ENCODE results near the gene AKAP13. TPM values are rescaled to one million over a fixed set of nuclear protein-coding genes. Genes with fewer than 3 reads are reported as not detected.
A peak's percentile ranks its signal among the peaks of the same experiment; 100 is the strongest.

The AKAP13 gene
- total and polyA plus RNA-seq, 2 of the 13 experiments (the other 11 are each of a cell fraction or from before 2014, with no cell fraction given): 6.7 to 27.1 TPM

DNA sequence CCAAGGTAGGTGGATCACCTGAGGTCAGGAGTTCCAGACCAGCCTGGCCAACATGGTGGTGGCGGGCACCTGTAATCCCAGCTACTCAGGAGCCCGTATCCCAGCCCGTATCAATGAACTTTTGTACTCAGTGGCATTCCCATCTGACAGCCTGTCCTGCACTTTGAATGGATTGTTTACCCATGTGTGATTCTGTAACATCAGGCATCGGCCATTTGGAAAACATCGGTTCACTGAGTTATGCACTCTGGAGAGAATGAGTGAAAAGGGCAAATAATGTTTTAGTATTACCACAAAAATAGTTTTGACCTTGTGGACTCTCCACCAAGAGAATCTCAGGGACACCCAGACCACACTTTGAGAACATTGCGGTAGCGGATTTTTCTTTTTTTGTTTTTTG is 400.7 kb downstream of the AKAP13 start:
- peak; percentile 92 for FAIRE-seq
- Histone ChIP-seq H3K4me1 (ENCODE audit: insufficient read depth, low read length) (peaks cover 76% of the 10 kb centered on the region), H3K9me3 (ENCODE audit: low read length) (no peaks in the 10 kb centered on the region), H3K4me2 (ENCODE audit: low read depth, low read length) (peak overlapping the region; percentile 59), H2AFZ (ENCODE audit: low read length) (no peak overlapping the region), H3K27ac (ENCODE audit: extremely low read length, insufficient read depth, low read length) (peak overlapping the region; percentile 68), H3K9ac (ENCODE audit: insufficient read depth, low read depth, low read length) (no peak overlapping the region), H3K79me2 (ENCODE audit: insufficient read depth, low read length) (peaks cover 60% of the 10 kb centered on the region), H3K27me3 (ENCODE audit: control insufficient read depth in 1 of 2, insufficient read depth in 2 of 2, low read length in 2 of 2) (no peaks in the 10 kb centered on the region), H3K4me3 (replicated peaks in 1 of 3; ENCODE audit: insufficient read depth in 1 of 3, low read depth in 2 of 3, low read length in 3 of 3) (peak overlapping the region in 1 of 3 experiments; percentile 4; a peak in 1 of 6 replicates), H4K20me1 (ENCODE audit: insufficient read depth, low read length) (peaks cover under 1% of the 10 kb centered on the region; the same call in 1 of the 2 replicates), H3K36me3 (replicated peaks in 1 of 2; ENCODE audit: control insufficient read depth in 1 of 2, insufficient read depth in 2 of 2, low read length in 2 of 2) (no peaks in the 10 kb centered on the region)
- ChIA-PET CTCF (ENCODE audit: low intra/inter-chr PET ratio, low total read pairs) (no interaction called here), POLR2A (no interaction called here)
- in situ Hi-C loops (cut with HindIII; ENCODE audit: extremely low pct_ligation_motif_present, low pct_unique_long_range_greater_than_20kb): no loop called here
- DNase-seq (ENCODE audit: low spot score): peak; percentile 96
- intact Hi-C loops (cut with micrococcal nuclease; ENCODE audit: unreplicated experiment): no loop called here
- no TSS peak for BruUV-seq (replicated peaks)
- 8% methylated on average over 7 of the region's 7 CpGs for WGBS (ENCODE audit: low lambda C conversion rate)
- peak; percentile 95 for ATAC-seq
- TF ChIP-seq CENPX (CRISPR knock-in tag; IDR thresholded peaks at IDR 0.05): no peak
- no peak for TF ChIP-seq NAIF1 (CRISPR knock-in tag; IDR thresholded peaks at IDR 0.05; ENCODE audit: borderline replicate concordance)
- TF ChIP-seq ZNF781 (CRISPR knock-in tag; IDR thresholded peaks at IDR 0.05; ENCODE audit: borderline replicate concordance, not compliant biosample characterization): no peak
- no peak for TF ChIP-seq REL (CRISPR knock-in tag; conservative IDR thresholded peaks at IDR 0.05)
- peak; percentile 68 for TF ChIP-seq RXRB (CRISPR knock-in tag; IDR thresholded peaks at IDR 0.05; ENCODE audit: borderline replicate concordance)
- no peak; the same call in 1 of the 2 replicates for TF ChIP-seq REPIN1 (CRISPR knock-in tag; IDR thresholded peaks at IDR 0.05; ENCODE audit: borderline replicate concordance, low read depth)
- TF ChIP-seq, protein P1, sequence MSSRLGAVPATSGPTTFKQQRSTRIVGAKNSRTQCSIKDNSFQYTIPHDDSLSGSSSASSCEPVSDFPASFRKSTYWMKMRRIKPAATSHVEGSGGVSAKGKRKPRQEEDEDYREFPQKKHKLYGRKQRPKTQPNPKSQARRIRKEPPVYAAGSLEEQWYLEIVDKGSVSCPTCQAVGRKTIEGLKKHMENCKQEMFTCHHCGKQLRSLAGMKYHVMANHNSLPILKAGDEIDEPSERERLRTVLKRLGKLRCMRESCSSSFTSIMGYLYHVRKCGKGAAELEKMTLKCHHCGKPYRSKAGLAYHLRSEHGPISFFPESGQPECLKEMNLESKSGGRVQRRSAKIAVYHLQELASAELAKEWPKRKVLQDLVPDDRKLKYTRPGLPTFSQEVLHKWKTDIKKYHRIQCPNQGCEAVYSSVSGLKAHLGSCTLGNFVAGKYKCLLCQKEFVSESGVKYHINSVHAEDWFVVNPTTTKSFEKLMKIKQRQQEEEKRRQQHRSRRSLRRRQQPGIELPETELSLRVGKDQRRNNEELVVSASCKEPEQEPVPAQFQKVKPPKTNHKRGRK (CRISPR knock-in tag; IDR thresholded peaks at IDR 0.05): no peak
- TF ChIP-seq, protein P2, sequence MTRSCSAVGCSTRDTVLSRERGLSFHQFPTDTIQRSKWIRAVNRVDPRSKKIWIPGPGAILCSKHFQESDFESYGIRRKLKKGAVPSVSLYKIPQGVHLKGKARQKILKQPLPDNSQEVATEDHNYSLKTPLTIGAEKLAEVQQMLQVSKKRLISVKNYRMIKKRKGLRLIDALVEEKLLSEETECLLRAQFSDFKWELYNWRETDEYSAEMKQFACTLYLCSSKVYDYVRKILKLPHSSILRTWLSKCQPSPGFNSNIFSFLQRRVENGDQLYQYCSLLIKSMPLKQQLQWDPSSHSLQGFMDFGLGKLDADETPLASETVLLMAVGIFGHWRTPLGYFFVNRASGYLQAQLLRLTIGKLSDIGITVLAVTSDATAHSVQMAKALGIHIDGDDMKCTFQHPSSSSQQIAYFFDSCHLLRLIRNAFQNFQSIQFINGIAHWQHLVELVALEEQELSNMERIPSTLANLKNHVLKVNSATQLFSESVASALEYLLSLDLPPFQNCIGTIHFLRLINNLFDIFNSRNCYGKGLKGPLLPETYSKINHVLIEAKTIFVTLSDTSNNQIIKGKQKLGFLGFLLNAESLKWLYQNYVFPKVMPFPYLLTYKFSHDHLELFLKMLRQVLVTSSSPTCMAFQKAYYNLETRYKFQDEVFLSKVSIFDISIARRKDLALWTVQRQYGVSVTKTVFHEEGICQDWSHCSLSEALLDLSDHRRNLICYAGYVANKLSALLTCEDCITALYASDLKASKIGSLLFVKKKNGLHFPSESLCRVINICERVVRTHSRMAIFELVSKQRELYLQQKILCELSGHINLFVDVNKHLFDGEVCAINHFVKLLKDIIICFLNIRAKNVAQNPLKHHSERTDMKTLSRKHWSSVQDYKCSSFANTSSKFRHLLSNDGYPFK (CRISPR knock-in tag; IDR thresholded peaks at IDR 0.05; ENCODE audit: borderline replicate concordance): no peak
- TF ChIP-seq ONECUT2 (CRISPR knock-in tag; IDR thresholded peaks at IDR 0.05): no peak
- 0 out of 2 replicates have a peak, but pooled peaks have one; percentile 49 for TF ChIP-seq ZNF614 (CRISPR knock-in tag; IDR thresholded peaks at IDR 0.05; ENCODE audit: borderline replicate concordance)
- peak; percentile 31; the same call in 1 of the 2 replicates for TF ChIP-seq ZNF232 (CRISPR knock-in tag; IDR thresholded peaks at IDR 0.05; ENCODE audit: borderline replicate concordance)
- TF ChIP-seq, protein P3, sequence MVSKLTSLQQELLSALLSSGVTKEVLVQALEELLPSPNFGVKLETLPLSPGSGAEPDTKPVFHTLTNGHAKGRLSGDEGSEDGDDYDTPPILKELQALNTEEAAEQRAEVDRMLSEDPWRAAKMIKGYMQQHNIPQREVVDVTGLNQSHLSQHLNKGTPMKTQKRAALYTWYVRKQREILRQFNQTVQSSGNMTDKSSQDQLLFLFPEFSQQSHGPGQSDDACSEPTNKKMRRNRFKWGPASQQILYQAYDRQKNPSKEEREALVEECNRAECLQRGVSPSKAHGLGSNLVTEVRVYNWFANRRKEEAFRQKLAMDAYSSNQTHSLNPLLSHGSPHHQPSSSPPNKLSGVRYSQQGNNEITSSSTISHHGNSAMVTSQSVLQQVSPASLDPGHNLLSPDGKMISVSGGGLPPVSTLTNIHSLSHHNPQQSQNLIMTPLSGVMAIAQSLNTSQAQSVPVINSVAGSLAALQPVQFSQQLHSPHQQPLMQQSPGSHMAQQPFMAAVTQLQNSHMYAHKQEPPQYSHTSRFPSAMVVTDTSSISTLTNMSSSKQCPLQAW (CRISPR knock-in tag; IDR thresholded peaks at IDR 0.05): 0 out of 2 replicates have a peak, but pooled peaks have one; percentile 27
- 0 out of 2 replicates have a peak, but pooled peaks have one; percentile 29 for TF ChIP-seq ZNF563 (CRISPR knock-in tag; IDR thresholded peaks at IDR 0.05)
- peak; percentile 58; the same call in 1 of the 2 replicates for TF ChIP-seq ISL2 (CRISPR knock-in tag; IDR thresholded peaks at IDR 0.05)
- TF ChIP-seq CAMTA2 (CRISPR knock-in tag; IDR thresholded peaks at IDR 0.05; ENCODE audit: borderline replicate concordance): no peak
- TF ChIP-seq ELF1 (CRISPR knock-in tag; IDR thresholded peaks at IDR 0.05): no peak
- no peak for TF ChIP-seq TAF15 (IDR thresholded peaks at IDR 0.05; ENCODE audit: low read depth, low read length, poor library complexity, severe bottlenecking)
- TF ChIP-seq, protein P4, sequence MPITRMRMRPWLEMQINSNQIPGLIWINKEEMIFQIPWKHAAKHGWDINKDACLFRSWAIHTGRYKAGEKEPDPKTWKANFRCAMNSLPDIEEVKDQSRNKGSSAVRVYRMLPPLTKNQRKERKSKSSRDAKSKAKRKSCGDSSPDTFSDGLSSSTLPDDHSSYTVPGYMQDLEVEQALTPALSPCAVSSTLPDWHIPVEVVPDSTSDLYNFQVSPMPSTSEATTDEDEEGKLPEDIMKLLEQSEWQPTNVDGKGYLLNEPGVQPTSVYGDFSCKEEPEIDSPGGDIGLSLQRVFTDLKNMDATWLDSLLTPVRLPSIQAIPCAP (CRISPR knock-in tag; IDR thresholded peaks at IDR 0.05; ENCODE audit: low read depth): no peak
